NCI-H2227 (cell line): ENCODE measurements around the gene LHX2.

Source experiments
- DNase-seq: peaks from one replicate; lab custom pipeline; 2025; ENCODE audit not compliant: unreplicated experiment; lab: John Stamatoyannopoulos, UW

The LHX2 gene

GRCh38 chr9:124052401-124052800, 40.8 kb downstream of the LHX2 start:
- no peak for DNase-seq

GRCh38 chr9:124054582-124055227, 43.1 kb downstream of the LHX2 start:
- DNase-seq = no peak

GRCh38 chr9:124060844-124061605, 49.5 kb downstream of the LHX2 start:
- no peak for DNase-seq

GRCh38 chr9:124062172-124062571, 50.6 kb downstream of the LHX2 start:
- no peak for DNase-seq

- DNase-seq = no peak
These were observed 55.4 kb downstream of the LHX2 start for GRCh38 chr9:124066783-124067577.

GRCh38 chr9:124068251-124068650, 56.7 kb downstream of the LHX2 start:
- no peak for DNase-seq

GRCh38 chr9:124074746-124075145, 63.2 kb downstream of the LHX2 start:
- no peak for DNase-seq

- no peak for DNase-seq
These were observed 64.2 kb downstream of the LHX2 start for GRCh38 chr9:124075761-124076160.

- DNase-seq = no peak
These were observed 66.5 kb downstream of the LHX2 start for GRCh38 chr9:124077915-124078572.

- DNase-seq = no peak
These were observed 67.1 kb downstream of the LHX2 start for GRCh38 chr9:124078641-124079040.

GRCh38 chr9:124079176-124079925, 67.8 kb downstream of the LHX2 start:
- no peak for DNase-seq

GRCh38 chr9:124082622-124083021, 71.1 kb downstream of the LHX2 start:
- DNase-seq = no peak
